Esophagus muscularis mucosa (tissue), 4 donors: ENCODE measurements around the gene URB1. TPM values are rescaled to one million over a fixed set of nuclear protein-coding genes. Genes with fewer than 3 reads are reported as not detected.

ENCODE experiments used
- DNase-seq: peaks from one replicate; pipeline ENCODE4 v3.0.0-alpha.2; 2017; ENCODE audit errors: extremely low spot score
- H3K27ac ChIP-seq, 4 donors: fragments of 200-600 bp; sonication (generic); replicated peaks in 1 of 4; 1 replicate in 3 of 4; 2 replicates in 1 of 4; pipeline ENCODE4 v1.5.1; 2016 to 2019; ENCODE audit warnings: mild to moderate bottlenecking in 1 of 4
- H3K27me3 ChIP-seq, 4 donors: fragments of 200-600 bp; sonication (generic); one replicate each; pipeline versions ENCODE4 v1.5.1 to v1.6.0; 2016 to 2019
- H3K36me3 ChIP-seq, 4 donors: fragments of 200-600 bp; sonication (generic); one replicate each; pipeline ENCODE4 v1.5.1; 2016 to 2019
- H3K4me1 ChIP-seq, 4 donors: fragments of 200-600 bp; sonication (generic); one replicate each; pipeline ENCODE4 v1.5.1; 2016 to 2019
- H3K4me3 ChIP-seq, 4 donors: fragments of 200-600 bp; sonication (generic); 1 replicate in 2 of 4; 2 replicates in 2 of 4; pipeline ENCODE4 v1.5.1; 2016 to 2019; ENCODE audit warnings: mild to moderate bottlenecking in 4 of 4, moderate library complexity in 1 of 4
- H3K9me3 ChIP-seq, 4 donors: fragments of 200-600 bp; sonication (generic); 1 replicate in 3 of 4; 2 replicates in 1 of 4; pipeline ENCODE4 v1.5.1; 2016 to 2019
- EP300 ChIP-seq: sonication (generic); formaldehyde crosslinking; IDR thresholded peaks from one replicate; pipeline ENCODE4 v1.6.1; 2017; ENCODE audit warnings: antibody characterized with exemption
- POLR2A ChIP-seq: fragments of 450-650 bp; IDR thresholded peaks from one replicate; pipeline ENCODE4 v1.6.1; 2017; ENCODE audit warnings: antibody characterized with exemption, moderate library complexity, mild to moderate bottlenecking, low read depth
- POLR2AphosphoS5 ChIP-seq, 2 donors: sonication (generic); formaldehyde crosslinking; IDR thresholded peaks; one replicate each; pipeline ENCODE4 v1.6.1; 2017; ENCODE audit warnings: antibody characterized with exemption in 2 of 2
- WGBS: methylation state at CpG from one replicate; pipeline ENCODE4 v1.1.5; 2018; 5-methylcytosine and 5-hydroxymethylcytosine counted together
- intact Hi-C: fragments of 100-400 bp; cut with DNase I; formaldehyde crosslinking; loops from one replicate; pipeline ENCODE4 v1.15.1; 2023
- total RNA-seq, 4 donors: library from RNA; depleted of rRNA; stranded (reverse); fragments of >200 nt; gene quantifications; one replicate each; pipeline versions ENCODE4 v1.1.0 to v1.2.1, GENCODE V29; 2016
- TF ChIP-seq, protein P1 (sequence below), 3 experiments: fragments of 200-600 bp in 2 of 3; fragments of 450-650 bp in 1 of 3; sonication (generic) in 2 of 3; IDR thresholded peaks; one replicate each; pipeline ENCODE4 v1.5.1; 2017 to 2019; ENCODE audit warnings: antibody characterized with exemption in 3 of 3, mild to moderate bottlenecking in 2 of 3, moderate library complexity in 1 of 3

Gene URB1
- total RNA-seq, 4 donors from 2014 or later: 14.1 to 31.0 (median 22.4) TPM

- Histone ChIP-seq H3K4me3 (no peak overlapping the region), H3K36me3 (peaks cover 42 to 93% (median 80%) of the 10 kb centered on the region in 4 donors), H3K4me1 (peaks cover 0 to 13% (median 9%) of the 10 kb centered on the region in 4 donors), H3K27ac (peak overlapping the region in 3 of 4 donors; percentile 5 to 52 (median 20)), H3K27me3 (no peaks in the 10 kb centered on the region), H3K9me3 (no peaks in the 10 kb centered on the region)
- intact Hi-C loops: no loop called here
- 79% methylated on average over 12 of the region's 12 CpGs for WGBS
- TF ChIP-seq EP300: no peak
- TF ChIP-seq POLR2AphosphoS5 (IDR thresholded peaks at IDR 0.05): no peak
- TF ChIP-seq, protein P1, sequence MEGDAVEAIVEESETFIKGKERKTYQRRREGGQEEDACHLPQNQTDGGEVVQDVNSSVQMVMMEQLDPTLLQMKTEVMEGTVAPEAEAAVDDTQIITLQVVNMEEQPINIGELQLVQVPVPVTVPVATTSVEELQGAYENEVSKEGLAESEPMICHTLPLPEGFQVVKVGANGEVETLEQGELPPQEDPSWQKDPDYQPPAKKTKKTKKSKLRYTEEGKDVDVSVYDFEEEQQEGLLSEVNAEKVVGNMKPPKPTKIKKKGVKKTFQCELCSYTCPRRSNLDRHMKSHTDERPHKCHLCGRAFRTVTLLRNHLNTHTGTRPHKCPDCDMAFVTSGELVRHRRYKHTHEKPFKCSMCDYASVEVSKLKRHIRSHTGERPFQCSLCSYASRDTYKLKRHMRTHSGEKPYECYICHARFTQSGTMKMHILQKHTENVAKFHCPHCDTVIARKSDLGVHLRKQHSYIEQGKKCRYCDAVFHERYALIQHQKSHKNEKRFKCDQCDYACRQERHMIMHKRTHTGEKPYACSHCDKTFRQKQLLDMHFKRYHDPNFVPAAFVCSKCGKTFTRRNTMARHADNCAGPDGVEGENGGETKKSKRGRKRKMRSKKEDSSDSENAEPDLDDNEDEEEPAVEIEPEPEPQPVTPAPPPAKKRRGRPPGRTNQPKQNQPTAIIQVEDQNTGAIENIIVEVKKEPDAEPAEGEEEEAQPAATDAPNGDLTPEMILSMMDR (IDR thresholded peaks at IDR 0.05): no peak
- TF ChIP-seq POLR2A: no peak
- no peak for DNase-seq
Measured at GRCh38 chr21:32334980-32335531, 57.8 kb downstream of the URB1 start.

GRCh38 chr21:32333953-32334673, 58.7 kb downstream of the URB1 start:
- Histone ChIP-seq H3K4me3 (no peak overlapping the region), H3K9me3 (no peaks in the 10 kb centered on the region), H3K4me1 (peaks cover 7 to 22% (median 18%) of the 10 kb centered on the region in 4 donors), H3K27me3 (no peaks in the 10 kb centered on the region), H3K27ac (peak overlapping the region in 3 of 4 donors; percentile 5 to 52 (median 20)), H3K36me3 (peaks cover 32 to 84% (median 73%) of the 10 kb centered on the region in 4 donors)
- 93% methylated on average over 19 of the region's 19 CpGs for WGBS
- intact Hi-C loops: no loop called here
- DNase-seq: no peak
- TF ChIP-seq, protein P1 (IDR thresholded peaks at IDR 0.05): no peak
- TF ChIP-seq POLR2AphosphoS5 (IDR thresholded peaks at IDR 0.05) (no peak), POLR2A (no peak), EP300 (no peak)

DNA sequence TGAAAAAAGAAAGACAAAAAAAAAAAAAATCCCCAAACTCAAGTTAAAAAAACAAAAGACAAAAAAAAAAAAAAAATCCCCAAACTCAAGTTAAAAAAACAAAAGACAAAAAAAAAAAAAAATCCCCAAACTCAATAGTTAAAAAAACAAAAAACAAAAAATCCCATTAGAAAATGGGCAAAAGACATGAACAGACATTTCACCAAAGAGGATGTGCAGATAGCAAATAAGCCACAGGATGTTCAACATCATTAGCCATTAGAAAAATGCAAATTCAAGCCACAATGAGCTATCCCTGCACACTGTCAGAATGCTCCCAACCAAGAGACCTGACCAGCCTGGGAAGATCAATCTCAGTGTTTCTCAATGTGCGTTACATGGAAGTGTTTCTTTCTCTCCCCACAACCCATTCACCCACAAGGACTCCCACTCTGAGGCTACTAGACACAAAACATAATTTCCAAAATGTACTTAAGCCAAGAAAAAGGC, 60.3 kb downstream of the URB1 start:
- intact Hi-C loops: no loop called here
- peaks cover 21 to 38% (median 34%) of the 10 kb centered on the region in 4 donors for H3K4me1 ChIP-seq

DNA sequence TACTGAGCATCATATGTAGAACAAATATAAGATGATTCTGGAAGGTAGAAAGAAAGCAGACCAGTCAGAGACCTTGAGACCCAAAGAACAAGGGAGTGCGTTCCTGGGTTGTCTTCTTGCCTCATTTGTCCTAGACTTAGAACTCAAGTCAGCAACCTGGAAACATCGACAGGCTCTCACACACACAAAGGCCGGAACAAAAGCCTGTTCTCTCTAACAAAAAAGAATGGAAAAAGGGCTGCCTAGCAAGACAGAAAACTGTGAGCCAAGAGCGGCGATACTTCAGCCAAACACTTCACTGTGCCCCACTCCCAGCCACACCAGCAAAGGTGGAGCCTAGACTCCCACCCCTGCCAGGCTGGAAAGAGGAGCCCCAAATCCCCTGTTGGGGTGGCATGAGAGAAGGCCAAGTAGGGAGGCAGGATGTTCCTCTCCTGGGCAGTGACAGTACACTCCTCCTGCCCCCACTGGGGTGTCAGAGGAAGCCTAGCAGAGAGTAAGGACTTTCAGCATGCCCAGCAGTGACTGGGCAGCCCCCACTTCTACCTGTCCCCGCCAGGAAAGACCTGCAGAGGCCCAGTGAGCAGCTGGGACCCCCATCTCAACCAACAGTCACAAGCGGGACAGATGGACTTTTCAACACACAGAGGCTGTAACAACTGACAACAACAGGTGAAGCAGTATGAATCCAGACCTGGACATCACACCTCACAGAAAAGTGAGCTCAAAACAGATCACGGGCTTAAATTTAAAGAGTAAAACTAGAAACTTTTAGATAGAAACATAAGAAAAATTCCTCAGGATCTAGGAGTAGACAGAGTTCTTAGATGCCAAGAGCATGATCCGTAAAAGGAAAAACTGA, 61.1 kb downstream of the URB1 start:
- Histone ChIP-seq H3K27ac (peak overlapping the region in 3 of 4 donors; percentile 7 to 91 (median 18)), H3K4me3 (no peak overlapping the region), H3K36me3 (peaks cover 22 to 62% (median 50%) of the 10 kb centered on the region in 4 donors), H3K4me1 (peaks cover 21 to 38% (median 35%) of the 10 kb centered on the region in 4 donors), H3K27me3 (no peaks in the 10 kb centered on the region), H3K9me3 (no peaks in the 10 kb centered on the region)
- WGBS: 90% methylated on average over 9 of the region's 9 CpGs
- TF ChIP-seq, protein P1 (IDR thresholded peaks at IDR 0.05): no peak
- TF ChIP-seq POLR2AphosphoS5 (IDR thresholded peaks at IDR 0.05): no peak
- TF ChIP-seq POLR2A: no peak
- TF ChIP-seq EP300: no peak
- intact Hi-C loops: no loop called here
- DNase-seq: no peak

More for the DNA sequence above, 60.3 kb downstream of the URB1 start:
- Histone ChIP-seq H3K27me3 (no peaks in the 10 kb centered on the region), H3K36me3 (peaks cover 22 to 68% (median 58%) of the 10 kb centered on the region in 4 donors), H3K9me3 (no peaks in the 10 kb centered on the region), H3K4me3 (no peak overlapping the region), H3K27ac (no peak overlapping the region)
- no peak for DNase-seq
- WGBS: 100% methylated on average over 1 of the region's 1 CpG
- no peak for TF ChIP-seq POLR2AphosphoS5 (IDR thresholded peaks at IDR 0.05)
